Measurements from ENCODE around the gene MAP4K2. TPM values are rescaled to one million over a fixed set of nuclear protein-coding genes. Genes with fewer than 3 reads are reported as not detected.
A peak's percentile ranks its signal among the peaks of the same experiment; 100 is the strongest.

The MAP4K2 gene
- total and polyA plus RNA-seq, 9 of the 15 experiments (the other 6 are each of a cell fraction or from before 2014, with no cell fraction given): 0.13 to 14.5 (median 7.3) TPM

DNA sequence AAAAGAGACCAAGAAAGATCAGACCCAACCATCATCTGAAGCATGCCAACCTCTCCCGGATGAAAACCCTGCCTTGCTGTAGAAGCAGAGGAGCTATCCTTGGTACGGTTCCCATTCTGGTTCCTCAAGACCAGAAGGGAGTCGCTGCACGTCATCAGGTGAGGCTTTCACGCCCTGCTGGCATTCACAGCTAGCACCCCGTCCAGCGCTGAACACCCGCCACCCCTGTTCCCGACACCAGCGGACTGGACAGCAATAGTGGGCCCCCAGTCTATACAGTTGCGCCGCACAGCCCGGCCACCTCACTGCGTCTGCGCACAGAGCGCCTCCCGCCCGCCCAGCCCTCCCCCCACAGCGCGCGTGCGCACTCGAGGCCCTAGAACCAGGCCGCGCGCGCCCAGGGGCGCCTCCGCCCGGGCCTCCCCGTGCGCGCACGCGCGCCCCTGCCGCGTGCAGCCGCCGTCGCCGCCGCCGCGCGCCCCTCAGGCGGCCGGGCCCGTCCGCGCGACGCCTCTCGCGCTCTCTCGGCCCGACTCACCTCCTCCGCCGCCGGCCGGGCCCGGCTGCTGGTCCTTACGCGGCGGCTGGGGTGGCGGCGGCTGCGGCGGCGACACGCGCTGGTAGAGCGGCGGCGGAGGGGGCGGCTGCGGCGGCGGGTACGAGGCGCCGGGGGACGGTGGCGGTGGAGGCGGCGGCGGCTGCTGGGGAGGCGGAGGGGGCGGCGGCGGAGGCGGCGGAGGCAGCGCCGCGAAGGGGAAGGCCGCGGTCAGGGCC is 25.4 kb downstream of the MAP4K2 start (continued):
- TF ChIP-seq, protein P1, sequence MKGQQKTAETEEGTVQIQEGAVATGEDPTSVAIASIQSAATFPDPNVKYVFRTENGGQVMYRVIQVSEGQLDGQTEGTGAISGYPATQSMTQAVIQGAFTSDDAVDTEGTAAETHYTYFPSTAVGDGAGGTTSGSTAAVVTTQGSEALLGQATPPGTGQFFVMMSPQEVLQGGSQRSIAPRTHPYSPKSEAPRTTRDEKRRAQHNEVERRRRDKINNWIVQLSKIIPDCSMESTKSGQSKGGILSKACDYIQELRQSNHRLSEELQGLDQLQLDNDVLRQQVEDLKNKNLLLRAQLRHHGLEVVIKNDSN (CRISPR knock-in tag; IDR thresholded peaks at IDR 0.05): 0 out of 2 replicates have a peak, but pooled peaks have one; percentile 15
- TF ChIP-seq MAZ (CRISPR knock-in tag; conservative IDR thresholded peaks at IDR 0.05 in 1 of 2, IDR thresholded peaks at IDR 0.05 in 1 of 2): peak in 1 of 2 experiments; percentile 24; a peak in 1 of 4 replicates
- no peak for TF ChIP-seq ZNF197 (CRISPR knock-in tag; IDR thresholded peaks at IDR 0.05; ENCODE audit: low read depth)
- TF ChIP-seq, protein P2, sequence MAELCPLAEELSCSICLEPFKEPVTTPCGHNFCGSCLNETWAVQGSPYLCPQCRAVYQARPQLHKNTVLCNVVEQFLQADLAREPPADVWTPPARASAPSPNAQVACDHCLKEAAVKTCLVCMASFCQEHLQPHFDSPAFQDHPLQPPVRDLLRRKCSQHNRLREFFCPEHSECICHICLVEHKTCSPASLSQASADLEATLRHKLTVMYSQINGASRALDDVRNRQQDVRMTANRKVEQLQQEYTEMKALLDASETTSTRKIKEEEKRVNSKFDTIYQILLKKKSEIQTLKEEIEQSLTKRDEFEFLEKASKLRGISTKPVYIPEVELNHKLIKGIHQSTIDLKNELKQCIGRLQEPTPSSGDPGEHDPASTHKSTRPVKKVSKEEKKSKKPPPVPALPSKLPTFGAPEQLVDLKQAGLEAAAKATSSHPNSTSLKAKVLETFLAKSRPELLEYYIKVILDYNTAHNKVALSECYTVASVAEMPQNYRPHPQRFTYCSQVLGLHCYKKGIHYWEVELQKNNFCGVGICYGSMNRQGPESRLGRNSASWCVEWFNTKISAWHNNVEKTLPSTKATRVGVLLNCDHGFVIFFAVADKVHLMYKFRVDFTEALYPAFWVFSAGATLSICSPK (IDR thresholded peaks at IDR 0.05; ENCODE audit: borderline replicate concordance): no peak
- TF ChIP-seq CREM (IDR thresholded peaks at IDR 0.05; ENCODE audit: low read depth): peak; percentile 53
- peak; percentile 21; the same call in 1 of the 2 replicates for TF ChIP-seq ATF7 (IDR thresholded peaks at IDR 0.05)
- TF ChIP-seq POLR2G (IDR thresholded peaks at IDR 0.05; ENCODE audit: low read depth, low read length): peak; percentile 8; the same call in 1 of the 2 replicates
- TF ChIP-seq ZNF766 (CRISPR knock-in tag; conservative IDR thresholded peaks at IDR 0.05): peak; percentile 55; the same call in 1 of the 2 replicates
- TF ChIP-seq HDAC1 (IDR thresholded peaks at IDR 0.05): peak in 1 of 2 experiments; percentile 62; a peak in 1 of 4 replicates
- TF ChIP-seq, protein P3, sequence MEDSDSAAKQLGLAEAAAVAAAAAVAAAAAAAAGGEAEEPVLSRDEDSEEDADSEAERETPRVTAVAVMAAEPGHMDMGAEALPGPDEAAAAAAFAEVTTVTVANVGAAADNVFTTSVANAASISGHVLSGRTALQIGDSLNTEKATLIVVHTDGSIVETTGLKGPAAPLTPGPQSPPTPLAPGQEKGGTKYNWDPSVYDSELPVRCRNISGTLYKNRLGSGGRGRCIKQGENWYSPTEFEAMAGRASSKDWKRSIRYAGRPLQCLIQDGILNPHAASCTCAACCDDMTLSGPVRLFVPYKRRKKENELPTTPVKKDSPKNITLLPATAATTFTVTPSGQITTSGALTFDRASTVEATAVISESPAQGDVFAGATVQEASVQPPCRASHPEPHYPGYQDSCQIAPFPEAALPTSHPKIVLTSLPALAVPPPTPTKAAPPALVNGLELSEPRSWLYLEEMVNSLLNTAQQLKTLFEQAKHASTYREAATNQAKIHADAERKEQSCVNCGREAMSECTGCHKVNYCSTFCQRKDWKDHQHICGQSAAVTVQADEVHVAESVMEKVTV (CRISPR knock-in tag; IDR thresholded peaks at IDR 0.05): no peak
- TF ChIP-seq PCBP1 (IDR thresholded peaks at IDR 0.05; ENCODE audit: low read depth, low read length, poor library complexity, severe bottlenecking): peak; percentile 30
- no peak for TF ChIP-seq MIER1 (IDR thresholded peaks at IDR 0.05; ENCODE audit: low read depth)
- TF ChIP-seq, protein P4, sequence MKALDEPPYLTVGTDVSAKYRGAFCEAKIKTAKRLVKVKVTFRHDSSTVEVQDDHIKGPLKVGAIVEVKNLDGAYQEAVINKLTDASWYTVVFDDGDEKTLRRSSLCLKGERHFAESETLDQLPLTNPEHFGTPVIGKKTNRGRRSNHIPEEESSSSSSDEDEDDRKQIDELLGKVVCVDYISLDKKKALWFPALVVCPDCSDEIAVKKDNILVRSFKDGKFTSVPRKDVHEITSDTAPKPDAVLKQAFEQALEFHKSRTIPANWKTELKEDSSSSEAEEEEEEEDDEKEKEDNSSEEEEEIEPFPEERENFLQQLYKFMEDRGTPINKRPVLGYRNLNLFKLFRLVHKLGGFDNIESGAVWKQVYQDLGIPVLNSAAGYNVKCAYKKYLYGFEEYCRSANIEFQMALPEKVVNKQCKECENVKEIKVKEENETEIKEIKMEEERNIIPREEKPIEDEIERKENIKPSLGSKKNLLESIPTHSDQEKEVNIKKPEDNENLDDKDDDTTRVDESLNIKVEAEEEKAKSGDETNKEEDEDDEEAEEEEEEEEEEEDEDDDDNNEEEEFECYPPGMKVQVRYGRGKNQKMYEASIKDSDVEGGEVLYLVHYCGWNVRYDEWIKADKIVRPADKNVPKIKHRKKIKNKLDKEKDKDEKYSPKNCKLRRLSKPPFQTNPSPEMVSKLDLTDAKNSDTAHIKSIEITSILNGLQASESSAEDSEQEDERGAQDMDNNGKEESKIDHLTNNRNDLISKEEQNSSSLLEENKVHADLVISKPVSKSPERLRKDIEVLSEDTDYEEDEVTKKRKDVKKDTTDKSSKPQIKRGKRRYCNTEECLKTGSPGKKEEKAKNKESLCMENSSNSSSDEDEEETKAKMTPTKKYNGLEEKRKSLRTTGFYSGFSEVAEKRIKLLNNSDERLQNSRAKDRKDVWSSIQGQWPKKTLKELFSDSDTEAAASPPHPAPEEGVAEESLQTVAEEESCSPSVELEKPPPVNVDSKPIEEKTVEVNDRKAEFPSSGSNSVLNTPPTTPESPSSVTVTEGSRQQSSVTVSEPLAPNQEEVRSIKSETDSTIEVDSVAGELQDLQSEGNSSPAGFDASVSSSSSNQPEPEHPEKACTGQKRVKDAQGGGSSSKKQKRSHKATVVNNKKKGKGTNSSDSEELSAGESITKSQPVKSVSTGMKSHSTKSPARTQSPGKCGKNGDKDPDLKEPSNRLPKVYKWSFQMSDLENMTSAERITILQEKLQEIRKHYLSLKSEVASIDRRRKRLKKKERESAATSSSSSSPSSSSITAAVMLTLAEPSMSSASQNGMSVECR (CRISPR knock-in tag; IDR thresholded peaks at IDR 0.05): peak; percentile 46; the same call in 1 of the 2 replicates
- no peak for TF ChIP-seq HDAC2 (IDR thresholded peaks at IDR 0.05)

Data from K562 (cell line).